ENCODE results near the gene TBC1D16. TPM values are rescaled to one million over a fixed set of nuclear protein-coding genes. Genes with fewer than 3 reads are reported as not detected.

The TBC1D16 gene
- total RNA-seq, 2 donors from 2014 or later, result 45.9 to 52.1 TPM

DNA sequence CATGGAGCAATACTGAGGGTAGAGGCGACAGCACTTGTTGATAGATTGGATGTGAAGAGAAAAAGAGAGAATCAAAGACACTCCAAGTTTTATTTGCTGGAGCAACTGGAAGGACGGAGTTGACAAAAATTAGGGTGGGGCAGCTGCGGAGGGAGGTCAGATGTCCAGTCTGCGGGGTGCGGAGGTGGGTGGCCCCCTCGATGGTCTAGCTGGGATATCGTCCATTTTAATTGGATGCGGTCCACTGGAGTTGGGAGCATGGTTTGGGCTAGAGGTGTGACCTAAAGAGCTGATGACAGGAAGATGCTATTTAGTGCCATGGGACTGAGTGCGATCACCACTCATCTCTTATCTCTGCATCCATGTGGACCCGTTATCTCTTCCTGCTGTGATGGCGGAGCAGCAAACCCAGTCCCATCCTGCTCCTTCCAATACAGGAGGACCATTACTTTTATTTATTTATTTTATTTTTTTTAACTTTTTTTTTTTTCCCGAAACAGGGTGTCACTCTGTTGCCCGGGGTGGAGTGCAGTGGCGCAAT is 148.2 kb downstream of the TBC1D16 start:
- H3K36me3 ChIP-seq, result no peaks in the 10 kb centered on the region
- H3K27ac ChIP-seq, result no peak overlapping the region
- DNase-seq (ENCODE audit: low spot score) (no peak), ATAC-seq (ENCODE audit: insufficient number of reproducible peaks, low FRiP score, low read depth) (no peak)
- no peaks in the 10 kb centered on the region for H3K27me3 ChIP-seq (replicated peaks; ENCODE audit: insufficient read depth)
- H3K9me3 ChIP-seq, result no peaks in the 10 kb centered on the region
- H3K4me1 ChIP-seq (ENCODE audit: control insufficient read depth in 1 of 2, low read depth in 2 of 2), result no peaks in the 10 kb centered on the region
- TF ChIP-seq, protein P1, sequence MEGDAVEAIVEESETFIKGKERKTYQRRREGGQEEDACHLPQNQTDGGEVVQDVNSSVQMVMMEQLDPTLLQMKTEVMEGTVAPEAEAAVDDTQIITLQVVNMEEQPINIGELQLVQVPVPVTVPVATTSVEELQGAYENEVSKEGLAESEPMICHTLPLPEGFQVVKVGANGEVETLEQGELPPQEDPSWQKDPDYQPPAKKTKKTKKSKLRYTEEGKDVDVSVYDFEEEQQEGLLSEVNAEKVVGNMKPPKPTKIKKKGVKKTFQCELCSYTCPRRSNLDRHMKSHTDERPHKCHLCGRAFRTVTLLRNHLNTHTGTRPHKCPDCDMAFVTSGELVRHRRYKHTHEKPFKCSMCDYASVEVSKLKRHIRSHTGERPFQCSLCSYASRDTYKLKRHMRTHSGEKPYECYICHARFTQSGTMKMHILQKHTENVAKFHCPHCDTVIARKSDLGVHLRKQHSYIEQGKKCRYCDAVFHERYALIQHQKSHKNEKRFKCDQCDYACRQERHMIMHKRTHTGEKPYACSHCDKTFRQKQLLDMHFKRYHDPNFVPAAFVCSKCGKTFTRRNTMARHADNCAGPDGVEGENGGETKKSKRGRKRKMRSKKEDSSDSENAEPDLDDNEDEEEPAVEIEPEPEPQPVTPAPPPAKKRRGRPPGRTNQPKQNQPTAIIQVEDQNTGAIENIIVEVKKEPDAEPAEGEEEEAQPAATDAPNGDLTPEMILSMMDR (IDR thresholded peaks at IDR 0.05), result no peak
- no peak overlapping the region for H3K4me3 ChIP-seq

DNA sequence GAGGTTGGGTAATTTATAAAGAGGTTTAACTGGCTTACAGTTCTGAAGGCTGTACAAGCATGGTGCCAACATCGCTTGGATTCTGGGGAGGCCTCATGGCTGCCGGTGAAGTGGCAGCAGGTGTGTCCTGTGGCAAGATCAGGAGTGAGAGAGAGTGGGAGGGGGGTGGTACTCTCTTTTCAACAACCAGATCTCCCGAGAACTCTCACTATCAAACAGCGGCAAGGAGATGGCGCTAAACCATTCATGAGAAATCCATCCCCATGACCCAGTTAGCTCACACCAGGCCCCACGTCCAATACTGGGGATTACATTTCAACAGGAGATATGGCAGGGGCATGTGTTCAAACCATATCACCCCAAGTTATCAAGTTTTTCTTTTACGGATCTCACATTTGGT is 152.5 kb downstream of the TBC1D16 start:
- H3K36me3 ChIP-seq, result no peaks in the 10 kb centered on the region
- H3K4me3 ChIP-seq, result no peak overlapping the region
- no peak for ATAC-seq (ENCODE audit: insufficient number of reproducible peaks, low FRiP score, low read depth)
- no peak for DNase-seq (ENCODE audit: low spot score)
- H3K27me3 ChIP-seq (replicated peaks; ENCODE audit: insufficient read depth), result no peaks in the 10 kb centered on the region
- H3K4me1 ChIP-seq (ENCODE audit: control insufficient read depth in 1 of 2, low read depth in 2 of 2), result no peaks in the 10 kb centered on the region
- H3K27ac ChIP-seq, result no peak overlapping the region
- H3K9me3 ChIP-seq, result no peaks in the 10 kb centered on the region
- TF ChIP-seq, protein P1 (IDR thresholded peaks at IDR 0.05), result no peak

Other genes starting within 250 kb of the TBC1D16 start
- 1 to 10 TPM in 1 of 2 donors, under 1 TPM in 1; 0.71 to 7.4 TPM for gene CBX8, start 238.8 kb downstream of the TBC1D16 start, total RNA-seq
- 10 to 100 TPM in 1 of 2 donors, 1 to 10 TPM in 1; 6.2 to 10.4 TPM for gene CBX4, start 196.4 kb downstream of the TBC1D16 start, total RNA-seq
- 1 to 10 TPM; 4.4 to 6.5 TPM for gene CCDC40, start 770 bp upstream of the TBC1D16 start, total RNA-seq
- gene GAA, start 65.7 kb upstream of the TBC1D16 start, total RNA-seq, result 100 to 1,000 TPM; 101 to 126 TPM
- 10 to 100 TPM; 32.6 to 39.4 TPM for gene EIF4A3, start 111.3 kb upstream of the TBC1D16 start, total RNA-seq
- gene CARD14, start 134.2 kb upstream of the TBC1D16 start, total RNA-seq, result not detected
- 10 to 100 TPM; 22.2 to 51.8 TPM for gene SGSH, start 184.5 kb upstream of the TBC1D16 start, total RNA-seq
- gene SLC26A11, start 184.6 kb upstream of the TBC1D16 start, total RNA-seq, result 10 to 100 TPM; 41.1 to 69.2 TPM
- gene RNF213, start 225.0 kb upstream of the TBC1D16 start, total RNA-seq, result 100 to 1,000 TPM; 150 to 174 TPM

All from thoracic aorta (tissue), 2 donors.